IPS-18c (cell line): ENCODE measurements around the gene KRT23.

Experiments
- H3K4me3 ChIP-seq: 2 replicates; pipeline ENCODE4 v1.7.0; 2013; ENCODE audit warnings: low read depth, mild to moderate bottlenecking, low read length, moderate library complexity; ENCODE audit not compliant: insufficient read depth
- H3K9me3 ChIP-seq: one replicate; pipeline ENCODE4 v1.6.1; 2013; ENCODE audit warnings: mild to moderate bottlenecking, low read length, moderate library complexity; ENCODE audit not compliant: control insufficient read depth, insufficient read depth

Gene KRT23

DNA sequence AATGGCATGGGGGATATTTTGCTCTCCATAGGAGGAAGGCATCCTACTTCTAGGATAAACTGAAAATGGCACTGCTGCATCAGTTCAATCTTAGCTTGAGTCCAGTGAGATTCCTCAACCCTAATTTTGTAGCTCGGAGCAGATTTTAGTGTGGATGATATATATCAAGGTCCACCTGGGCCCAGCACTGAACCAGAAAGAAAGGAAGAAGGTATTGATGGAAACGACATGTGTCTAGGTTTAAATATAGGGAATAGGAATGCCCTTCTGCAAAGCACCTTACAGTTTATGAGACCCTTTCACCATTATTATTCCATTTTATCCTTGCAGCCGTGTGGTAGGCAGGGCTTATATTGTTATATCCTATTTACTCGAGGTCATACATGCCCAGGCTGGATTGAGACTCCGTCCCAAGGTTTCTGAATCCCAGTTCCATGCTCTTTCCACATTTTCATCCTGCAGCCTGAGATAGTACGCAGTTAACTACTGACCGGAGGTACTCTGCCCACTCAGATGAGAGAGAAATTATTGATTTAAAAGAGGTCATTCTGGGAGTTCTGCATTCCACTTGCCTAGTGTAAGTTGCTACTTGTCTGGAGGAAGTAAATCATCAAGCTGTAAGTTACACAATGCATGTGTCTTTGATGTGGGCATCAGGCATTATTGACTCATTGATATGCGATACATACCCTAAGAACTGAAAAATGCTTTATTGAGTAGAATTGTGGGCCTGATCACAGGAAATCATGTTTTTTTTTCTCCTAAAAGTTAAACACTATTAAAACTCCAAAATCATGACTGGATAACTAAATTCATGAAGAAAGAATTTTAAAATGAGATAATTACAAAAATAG lies 19.2 kb upstream of the KRT23 start:
- H3K9me3 ChIP-seq = no peaks in the 10 kb centered on the region
- no peak overlapping the region for H3K4me3 ChIP-seq

DNA sequence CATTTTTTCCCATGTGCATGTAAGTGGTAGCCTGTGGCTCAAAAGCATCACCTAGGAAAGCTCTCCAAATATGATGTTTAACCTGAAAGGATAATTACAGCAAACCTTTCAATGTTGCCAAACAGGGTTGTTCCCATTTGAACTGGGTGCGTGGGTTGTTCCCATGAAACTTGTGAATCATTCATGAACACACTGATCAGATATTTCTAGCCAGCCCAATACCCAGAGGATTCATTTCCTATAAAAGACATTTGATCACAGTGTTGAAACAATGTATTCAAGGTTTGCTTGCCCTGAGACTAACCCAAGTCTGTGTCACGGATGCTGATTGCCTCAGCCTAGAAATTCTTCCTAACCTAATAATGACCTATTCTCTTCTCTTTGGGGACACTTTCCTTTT lies 16.4 kb upstream of the KRT23 start:
- Histone ChIP-seq H3K4me3 (no peak overlapping the region), H3K9me3 (no peaks in the 10 kb centered on the region)

GRCh38 chr17:40952661-40953060 lies 15.2 kb upstream of the KRT23 start:
- Histone ChIP-seq H3K9me3 (no peaks in the 10 kb centered on the region), H3K4me3 (no peak overlapping the region)

- no peaks in the 10 kb centered on the region for H3K9me3 ChIP-seq
- H3K4me3 ChIP-seq = no peak overlapping the region
These were observed 14.7 kb upstream of the KRT23 start for GRCh38 chr17:40952154-40952553.

GRCh38 chr17:40951011-40951622 lies 13.7 kb upstream of the KRT23 start:
- H3K4me3 ChIP-seq = no peak overlapping the region
- H3K9me3 ChIP-seq = no peaks in the 10 kb centered on the region

- Histone ChIP-seq H3K9me3 (no peaks in the 10 kb centered on the region), H3K4me3 (no peak overlapping the region)
These were observed 12.7 kb upstream of the KRT23 start for GRCh38 chr17:40950176-40950575.

GRCh38 chr17:40949418-40949817 lies 12.0 kb upstream of the KRT23 start:
- H3K4me3 ChIP-seq = no peak overlapping the region
- H3K9me3 ChIP-seq = no peaks in the 10 kb centered on the region

- H3K9me3 ChIP-seq = no peaks in the 10 kb centered on the region
- no peak overlapping the region for H3K4me3 ChIP-seq
These were observed 10.5 kb upstream of the KRT23 start for GRCh38 chr17:40947929-40948328.

GRCh38 chr17:40945414-40945813 lies 8.0 kb upstream of the KRT23 start:
- Histone ChIP-seq H3K4me3 (no peak overlapping the region), H3K9me3 (no peaks in the 10 kb centered on the region)

DNA sequence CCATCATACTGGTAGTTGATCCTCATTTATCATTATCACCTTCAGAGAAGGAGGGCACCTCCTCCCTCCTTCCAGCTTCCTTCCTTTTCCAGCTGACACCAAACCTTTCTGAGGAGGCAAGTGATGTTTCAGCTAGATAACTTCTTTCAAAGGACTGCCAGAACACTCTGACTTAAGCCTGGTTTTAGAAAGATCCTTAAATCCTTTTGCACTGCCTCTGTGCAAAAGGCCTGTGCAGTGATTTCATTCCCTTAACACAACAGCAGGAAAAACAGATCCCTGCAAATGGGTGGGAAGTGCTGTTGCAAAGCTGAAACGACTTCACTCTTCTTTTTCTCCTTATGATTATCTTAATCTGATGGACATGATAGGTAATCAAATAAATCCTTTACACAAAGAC lies 7.1 kb upstream of the KRT23 start:
- H3K9me3 ChIP-seq = no peaks in the 10 kb centered on the region
- no peak overlapping the region for H3K4me3 ChIP-seq

DNA sequence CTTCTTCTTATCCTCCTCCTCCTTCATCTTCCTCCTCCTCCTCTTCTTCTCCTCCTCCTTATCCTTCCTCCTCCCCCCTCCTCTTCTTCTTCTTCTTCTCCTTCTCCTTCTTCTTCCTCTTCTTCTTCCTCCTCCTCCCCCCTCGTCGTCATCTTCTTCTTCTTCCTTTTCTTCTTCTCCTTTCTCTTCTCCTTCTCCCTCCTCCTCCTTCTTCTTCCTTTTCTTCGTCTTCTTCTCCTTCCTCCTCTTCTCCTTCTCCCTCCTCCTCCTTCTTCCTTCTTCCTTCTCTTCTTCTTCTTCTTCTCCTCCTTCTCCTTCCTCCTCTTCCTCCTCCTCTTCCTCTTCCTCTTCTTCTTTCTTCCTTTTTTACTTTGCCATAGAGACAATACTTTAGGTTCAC lies 5.1 kb upstream of the KRT23 start:
- Histone ChIP-seq H3K9me3 (no peaks in the 10 kb centered on the region), H3K4me3 (no peak overlapping the region)

GRCh38 chr17:40940266-40940665 lies 2.8 kb upstream of the KRT23 start:
- Histone ChIP-seq H3K4me3 (no peak overlapping the region), H3K9me3 (no peaks in the 10 kb centered on the region)

DNA sequence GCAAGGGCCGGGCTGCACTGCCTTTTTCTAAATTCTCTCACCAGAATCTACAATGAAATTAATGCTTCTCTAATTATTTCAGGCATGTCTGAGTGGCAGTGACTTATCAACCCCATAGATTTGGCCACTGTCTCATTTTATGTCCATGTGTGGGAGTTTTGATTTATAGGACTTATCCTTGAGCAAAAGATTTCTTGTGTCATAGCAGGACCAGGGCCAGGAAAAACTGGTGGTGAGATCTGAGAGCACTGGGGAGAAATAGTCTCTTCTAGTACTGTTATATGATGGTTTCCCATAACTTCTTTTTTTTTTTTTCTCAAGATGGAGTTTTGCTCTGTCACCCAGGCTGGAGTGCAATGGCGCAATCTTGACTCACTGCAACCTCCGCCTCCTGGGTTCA lies 1.5 kb upstream of the KRT23 start:
- H3K4me3 ChIP-seq = no peak overlapping the region

GRCh38 chr17:40936976-40937375 lies 470 bp downstream of the KRT23 start:
- Histone ChIP-seq H3K4me3 (no peak overlapping the region), H3K9me3 (no peaks in the 10 kb centered on the region)

More for the DNA sequence above, 1.5 kb upstream of the KRT23 start:
- no peaks in the 10 kb centered on the region for H3K9me3 ChIP-seq

GRCh38 chr17:40936437-40936971 lies 942 bp downstream of the KRT23 start:
- Histone ChIP-seq H3K9me3 (no peaks in the 10 kb centered on the region), H3K4me3 (no peak overlapping the region)

GRCh38 chr17:40935624-40936023 lies 1.8 kb downstream of the KRT23 start:
- Histone ChIP-seq H3K9me3 (no peaks in the 10 kb centered on the region), H3K4me3 (no peak overlapping the region)

- Histone ChIP-seq H3K4me3 (no peak overlapping the region), H3K9me3 (no peaks in the 10 kb centered on the region)
These were observed 4.8 kb downstream of the KRT23 start for GRCh38 chr17:40932608-40933007.

DNA sequence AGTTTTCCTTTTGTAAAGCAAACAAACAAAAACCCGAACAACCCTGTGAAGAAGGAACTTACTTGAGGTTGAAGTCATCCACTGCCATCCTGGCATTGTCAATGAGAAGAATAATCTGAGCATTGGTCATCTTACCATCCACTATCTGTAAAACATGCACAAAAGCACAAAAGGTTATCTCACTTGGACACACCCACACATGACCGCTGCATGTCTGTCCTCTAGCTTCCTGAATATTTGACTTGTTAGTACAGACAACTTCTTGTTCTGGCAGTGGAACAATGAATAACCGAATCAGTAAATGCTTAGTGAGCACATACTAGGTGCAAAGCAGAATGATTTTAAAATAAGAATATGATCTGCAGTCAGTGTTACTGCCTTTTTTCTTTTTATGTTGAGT lies 6.1 kb downstream of the KRT23 start:
- no peak overlapping the region for H3K4me3 ChIP-seq

More for the DNA sequence above, 6.1 kb downstream of the KRT23 start:
- H3K9me3 ChIP-seq = no peaks in the 10 kb centered on the region
